Measurements from ENCODE around the gene NCOR1. TPM values are rescaled to one million over a fixed set of nuclear protein-coding genes. Genes with fewer than 3 reads are reported as not detected.

Gene NCOR1
- total RNA-seq, 1 experiment from 2014 or later: 124 TPM

- TF ChIP-seq, protein P1, sequence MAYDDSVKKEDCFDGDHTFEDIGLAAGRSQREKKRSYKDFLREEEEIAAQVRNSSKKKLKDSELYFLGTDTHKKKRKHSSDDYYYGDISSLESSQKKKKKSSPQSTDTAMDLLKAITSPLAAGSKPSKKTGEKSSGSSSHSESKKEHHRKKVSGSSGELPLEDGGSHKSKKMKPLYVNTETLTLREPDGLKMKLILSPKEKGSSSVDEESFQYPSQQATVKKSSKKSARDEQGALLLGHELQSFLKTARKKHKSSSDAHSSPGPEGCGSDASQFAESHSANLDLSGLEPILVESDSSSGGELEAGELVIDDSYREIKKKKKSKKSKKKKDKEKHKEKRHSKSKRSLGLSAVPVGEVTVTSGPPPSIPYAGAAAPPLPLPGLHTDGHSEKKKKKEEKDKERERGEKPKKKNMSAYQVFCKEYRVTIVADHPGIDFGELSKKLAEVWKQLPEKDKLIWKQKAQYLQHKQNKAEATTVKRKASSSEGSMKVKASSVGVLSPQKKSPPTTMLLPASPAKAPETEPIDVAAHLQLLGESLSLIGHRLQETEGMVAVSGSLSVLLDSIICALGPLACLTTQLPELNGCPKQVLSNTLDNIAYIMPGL (CRISPR knock-in tag; IDR thresholded peaks at IDR 0.05): no peak
- TF ChIP-seq ZNF281 (CRISPR knock-in tag; IDR thresholded peaks at IDR 0.05): no peak
- TF ChIP-seq GABPB1 (CRISPR knock-in tag; IDR thresholded peaks at IDR 0.05): no peak
Measured at GRCh38 chr17:16262201-16262600, 46.9 kb upstream of the NCOR1 start (continued).

DNA sequence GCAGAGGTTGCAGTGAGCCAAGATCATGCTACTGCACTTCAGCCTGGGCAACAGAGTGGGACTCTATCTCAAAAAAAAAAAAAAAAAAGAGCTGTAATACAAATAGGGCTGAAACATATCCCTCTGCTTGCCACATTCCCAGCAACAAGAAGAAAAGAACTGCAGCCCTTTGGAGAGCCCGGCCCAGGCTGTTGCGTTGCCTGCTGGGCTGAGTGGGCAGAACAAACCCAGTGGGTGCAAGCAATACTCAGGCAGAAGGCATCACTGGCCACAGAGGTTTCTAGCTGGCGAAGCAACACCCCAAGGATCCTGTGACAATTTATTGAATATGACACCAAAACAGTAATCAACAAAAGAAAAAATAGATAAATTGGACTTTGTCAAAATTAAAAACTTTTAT, 45.7 kb upstream of the NCOR1 start:
- H3K27ac Mint-ChIP-seq: no peak overlapping the region
- POLR2A ChIA-PET: interaction anchor here (0.6 kb wide), 1 partner anchor 100 kb away, joined by 3 read pairs; no protein-coding TSS in a partner anchor

More for the DNA sequence above, 45.7 kb upstream of the NCOR1 start:
- CTCF ChIA-PET: no interaction called here
- no peaks in the 10 kb centered on the region for H3K9me3 Mint-ChIP-seq
- ATAC-seq: no peak
- H3K4me3 Mint-ChIP-seq: no peak overlapping the region
- no peaks in the 10 kb centered on the region for H3K4me1 Mint-ChIP-seq
- no peaks in the 10 kb centered on the region for H3K27me3 Mint-ChIP-seq (ENCODE audit: low read depth)
- H3K36me3 Mint-ChIP-seq: no peaks in the 10 kb centered on the region
- TF ChIP-seq ATF1 (CRISPR knock-in tag; IDR thresholded peaks at IDR 0.05) (no peak), ZNF423 (CRISPR knock-in tag; IDR thresholded peaks at IDR 0.05) (no peak), ZNF416 (CRISPR knock-in tag; IDR thresholded peaks at IDR 0.05) (no peak), ZNF121 (CRISPR knock-in tag; IDR thresholded peaks at IDR 0.05) (no peak), NFE2L1 (CRISPR knock-in tag; IDR thresholded peaks at IDR 0.05) (no peak), SP1 (CRISPR knock-in tag; conservative IDR thresholded peaks at IDR 0.05) (no peak), GTF2I (CRISPR knock-in tag; conservative IDR thresholded peaks at IDR 0.05) (no peak), MLX (CRISPR knock-in tag; IDR thresholded peaks at IDR 0.05) (no peak), ESRRA (CRISPR knock-in tag; IDR thresholded peaks at IDR 0.05; ENCODE audit: borderline replicate concordance) (no peak), NFATC4 (CRISPR knock-in tag; IDR thresholded peaks at IDR 0.05) (no peak), NFYB (CRISPR knock-in tag; conservative IDR thresholded peaks at IDR 0.05; ENCODE audit: low read depth) (no peak), FOXP4 (CRISPR knock-in tag; IDR thresholded peaks at IDR 0.05) (no peak), ZNF138 (CRISPR knock-in tag; conservative IDR thresholded peaks at IDR 0.05) (no peak)
- TF ChIP-seq, protein P2, sequence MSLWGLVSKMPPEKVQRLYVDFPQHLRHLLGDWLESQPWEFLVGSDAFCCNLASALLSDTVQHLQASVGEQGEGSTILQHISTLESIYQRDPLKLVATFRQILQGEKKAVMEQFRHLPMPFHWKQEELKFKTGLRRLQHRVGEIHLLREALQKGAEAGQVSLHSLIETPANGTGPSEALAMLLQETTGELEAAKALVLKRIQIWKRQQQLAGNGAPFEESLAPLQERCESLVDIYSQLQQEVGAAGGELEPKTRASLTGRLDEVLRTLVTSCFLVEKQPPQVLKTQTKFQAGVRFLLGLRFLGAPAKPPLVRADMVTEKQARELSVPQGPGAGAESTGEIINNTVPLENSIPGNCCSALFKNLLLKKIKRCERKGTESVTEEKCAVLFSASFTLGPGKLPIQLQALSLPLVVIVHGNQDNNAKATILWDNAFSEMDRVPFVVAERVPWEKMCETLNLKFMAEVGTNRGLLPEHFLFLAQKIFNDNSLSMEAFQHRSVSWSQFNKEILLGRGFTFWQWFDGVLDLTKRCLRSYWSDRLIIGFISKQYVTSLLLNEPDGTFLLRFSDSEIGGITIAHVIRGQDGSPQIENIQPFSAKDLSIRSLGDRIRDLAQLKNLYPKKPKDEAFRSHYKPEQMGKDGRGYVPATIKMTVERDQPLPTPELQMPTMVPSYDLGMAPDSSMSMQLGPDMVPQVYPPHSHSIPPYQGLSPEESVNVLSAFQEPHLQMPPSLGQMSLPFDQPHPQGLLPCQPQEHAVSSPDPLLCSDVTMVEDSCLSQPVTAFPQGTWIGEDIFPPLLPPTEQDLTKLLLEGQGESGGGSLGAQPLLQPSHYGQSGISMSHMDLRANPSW (CRISPR knock-in tag; conservative IDR thresholded peaks at IDR 0.05; ENCODE audit: low read depth): no peak
- TF ChIP-seq, protein P1 (CRISPR knock-in tag; IDR thresholded peaks at IDR 0.05): no peak
- TF ChIP-seq, protein P3, sequence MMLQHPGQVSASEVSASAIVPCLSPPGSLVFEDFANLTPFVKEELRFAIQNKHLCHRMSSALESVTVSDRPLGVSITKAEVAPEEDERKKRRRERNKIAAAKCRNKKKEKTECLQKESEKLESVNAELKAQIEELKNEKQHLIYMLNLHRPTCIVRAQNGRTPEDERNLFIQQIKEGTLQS (CRISPR knock-in tag; conservative IDR thresholded peaks at IDR 0.05): no peak
- TF ChIP-seq, protein P4, sequence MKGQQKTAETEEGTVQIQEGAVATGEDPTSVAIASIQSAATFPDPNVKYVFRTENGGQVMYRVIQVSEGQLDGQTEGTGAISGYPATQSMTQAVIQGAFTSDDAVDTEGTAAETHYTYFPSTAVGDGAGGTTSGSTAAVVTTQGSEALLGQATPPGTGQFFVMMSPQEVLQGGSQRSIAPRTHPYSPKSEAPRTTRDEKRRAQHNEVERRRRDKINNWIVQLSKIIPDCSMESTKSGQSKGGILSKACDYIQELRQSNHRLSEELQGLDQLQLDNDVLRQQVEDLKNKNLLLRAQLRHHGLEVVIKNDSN (CRISPR knock-in tag; IDR thresholded peaks at IDR 0.05): no peak
- no peak for DNase-seq (ENCODE audit: low spot score)

Measured in WTC11 (cell line).